Myocyte (in vitro differentiated cells): ENCODE results near the gene FNIP2. TPM values are rescaled to one million over a fixed set of nuclear protein-coding genes. Genes with fewer than 3 reads are reported as not detected.
"Not testable (repeated sequence)": the region's sequence is repeated elsewhere in the genome, so short reads cannot be mapped to it uniquely, and the experiment has no call there.

Experiments used
- DNase-seq: peaks from one replicate; pipeline ENCODE4 v3.0.0-alpha.2; 2012; ENCODE audit warnings: low read depth
- total RNA-seq: library from RNA; depleted of rRNA; stranded (reverse); fragments of >200 nt; gene quantifications from 2 replicates; pipeline ENCODE4 v1.2.3, GENCODE V29; 2014

The FNIP2 gene
- total RNA-seq, 1 donor from 2014 or later: 42.9 TPM

DNA sequence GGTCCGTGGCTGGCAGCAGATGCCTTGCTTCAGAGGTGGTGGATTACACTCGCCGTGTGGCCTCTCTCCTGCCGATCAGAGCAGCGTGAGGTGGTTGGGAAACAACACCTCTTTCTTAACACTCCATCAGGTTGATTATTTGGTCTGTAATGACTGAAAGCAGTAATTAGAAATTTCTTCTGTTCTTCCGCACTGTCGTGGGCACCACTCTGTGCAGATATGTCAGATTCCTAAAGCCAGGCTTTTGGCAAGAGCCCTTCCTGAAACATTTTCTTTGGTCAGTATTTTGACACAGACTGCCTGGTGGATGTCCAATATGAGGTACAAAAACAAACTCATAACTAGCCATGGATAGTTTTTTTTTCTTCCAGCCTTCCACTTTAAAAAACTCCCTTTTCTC is 100.9 kb downstream of the FNIP2 start:
- DNase-seq: no peak

DNA sequence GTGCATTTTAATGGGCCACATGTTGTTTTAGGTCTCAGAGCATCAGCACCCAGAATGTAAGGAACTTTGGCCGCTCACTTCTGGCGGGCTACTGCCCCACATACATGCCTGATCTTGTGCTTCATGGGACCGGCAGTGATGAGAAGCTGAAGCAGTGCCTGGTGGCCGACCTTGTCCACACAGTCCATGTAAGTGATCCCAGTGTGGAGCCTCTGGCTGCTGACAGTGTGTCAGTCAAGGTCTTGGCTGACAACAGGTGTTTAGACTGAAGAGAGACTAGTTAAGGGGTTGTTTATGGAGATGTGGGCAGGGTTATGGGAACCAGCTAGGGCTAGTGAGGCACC is 101.4 kb downstream of the FNIP2 start:
- peak; percentile 31 for DNase-seq

DNA sequence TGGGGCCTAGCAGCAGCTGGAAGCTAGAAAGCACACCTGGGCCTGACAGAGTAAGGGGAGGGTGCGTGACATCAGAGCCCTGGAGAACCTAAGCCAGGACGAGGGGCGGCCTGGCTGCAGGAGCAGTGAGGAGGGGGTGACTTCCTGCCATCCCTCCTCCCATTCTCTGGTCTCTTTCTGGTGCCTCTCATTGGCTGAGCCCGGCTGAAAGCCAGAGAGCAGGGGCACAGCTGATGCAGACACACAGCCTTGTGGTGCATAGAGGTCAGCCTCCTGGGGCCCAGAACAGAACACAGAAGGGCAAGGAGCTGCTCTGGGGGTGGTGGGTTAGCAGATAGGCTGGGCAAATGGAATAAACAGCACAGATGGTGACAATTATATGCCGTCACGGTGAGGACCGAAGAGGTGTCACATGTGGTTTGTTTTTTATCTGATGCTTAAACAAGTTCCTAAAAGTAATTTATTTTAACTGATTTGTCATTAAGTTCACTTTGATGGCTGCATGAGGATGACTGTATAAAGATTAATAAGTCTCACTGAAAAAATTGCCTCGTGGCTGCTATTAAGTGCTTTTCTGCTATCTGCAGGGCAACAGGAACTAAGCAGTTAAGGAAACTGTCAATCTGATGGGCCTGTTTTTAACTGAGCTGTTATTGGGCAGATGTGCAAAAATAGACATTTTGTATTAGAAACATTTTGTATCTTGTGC is 102.0 kb downstream of the FNIP2 start:
- DNase-seq: no peak

DNA sequence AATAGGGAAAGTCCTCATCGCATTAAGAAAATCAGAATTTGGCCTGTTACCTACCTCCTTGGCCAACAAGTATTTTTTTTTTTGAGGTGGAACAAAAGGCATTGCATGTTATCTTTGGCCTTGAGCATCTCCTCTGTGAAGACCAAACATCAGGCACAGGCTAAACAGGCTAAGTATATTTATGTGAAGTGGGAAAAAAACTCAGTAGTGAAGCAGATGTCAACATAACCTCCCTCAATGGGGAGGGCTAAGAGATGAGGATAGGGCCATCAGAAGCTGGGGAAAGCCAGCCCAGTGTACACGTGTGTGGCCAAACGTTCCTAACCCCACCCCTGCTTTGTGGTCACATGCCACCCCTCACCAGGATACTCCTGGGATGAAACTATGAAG is 102.5 kb downstream of the FNIP2 start:
- no peak for DNase-seq

DNA sequence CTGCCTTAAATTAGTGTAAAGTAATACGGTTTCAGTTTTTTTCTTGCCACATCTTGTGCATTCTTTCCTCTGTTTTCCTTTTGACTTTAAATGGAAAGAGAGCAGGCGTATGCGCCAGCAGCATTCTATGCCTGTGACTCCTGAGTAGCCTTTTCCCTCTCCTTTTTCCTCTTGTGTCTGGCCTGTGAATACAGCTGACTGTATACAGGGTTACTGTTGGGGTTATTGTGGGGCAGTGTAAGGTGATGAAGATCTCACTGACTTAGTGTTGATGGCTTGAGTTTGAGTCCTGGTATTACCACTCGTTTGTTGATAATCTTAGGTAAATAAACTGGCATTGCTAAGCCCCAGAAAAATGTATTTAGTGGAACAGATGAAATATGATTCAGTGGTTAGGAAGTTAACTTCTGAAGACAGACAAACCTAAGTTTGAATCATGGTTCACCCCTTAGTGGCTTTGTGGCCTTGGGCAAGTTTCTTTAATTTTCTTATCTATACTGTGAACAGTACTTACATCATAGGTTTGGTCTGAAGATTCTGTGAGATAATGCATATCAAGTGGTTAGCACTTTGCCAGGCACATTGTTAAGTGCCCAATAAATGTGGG is 105.1 kb downstream of the FNIP2 start:
- DNase-seq: peak; percentile 48

DNA sequence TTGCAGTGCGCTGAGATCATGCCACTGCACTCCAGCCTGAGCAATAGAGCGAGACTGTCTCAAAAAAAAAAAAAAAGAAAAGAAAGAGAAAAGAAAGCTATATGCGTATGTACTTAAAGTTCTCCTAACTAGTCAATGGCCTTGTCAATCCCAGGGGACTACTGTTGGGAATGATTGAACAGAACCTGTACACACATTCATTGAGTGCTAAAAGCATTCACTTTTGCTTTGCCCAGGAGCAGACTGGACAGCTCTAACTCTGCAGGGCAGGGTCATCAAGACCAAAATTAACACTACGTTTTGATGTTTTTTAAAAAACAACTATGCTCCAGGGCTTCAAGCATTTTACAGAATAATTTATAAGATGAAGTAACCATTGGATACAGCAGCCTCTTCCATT is 106.2 kb downstream of the FNIP2 start:
- DNase-seq: no peak

DNA sequence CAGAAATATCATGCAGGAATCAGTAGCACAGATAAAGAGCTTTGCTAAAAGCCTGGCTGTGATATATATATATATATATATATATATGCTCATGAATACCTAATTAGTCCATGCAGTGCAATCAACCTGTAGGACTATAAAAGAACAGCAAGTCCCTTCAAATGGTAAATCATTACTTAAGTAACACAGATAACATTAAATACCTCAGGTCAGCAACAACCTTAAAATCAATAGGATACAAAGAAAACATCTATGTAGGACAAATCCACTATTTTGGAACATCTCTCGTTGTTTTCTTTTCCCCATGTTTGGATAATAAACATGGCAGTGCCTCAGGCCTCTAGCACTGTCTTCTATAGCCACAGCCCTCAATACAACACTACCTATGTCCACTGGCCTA is 106.6 kb downstream of the FNIP2 start:
- no peak for DNase-seq

DNA sequence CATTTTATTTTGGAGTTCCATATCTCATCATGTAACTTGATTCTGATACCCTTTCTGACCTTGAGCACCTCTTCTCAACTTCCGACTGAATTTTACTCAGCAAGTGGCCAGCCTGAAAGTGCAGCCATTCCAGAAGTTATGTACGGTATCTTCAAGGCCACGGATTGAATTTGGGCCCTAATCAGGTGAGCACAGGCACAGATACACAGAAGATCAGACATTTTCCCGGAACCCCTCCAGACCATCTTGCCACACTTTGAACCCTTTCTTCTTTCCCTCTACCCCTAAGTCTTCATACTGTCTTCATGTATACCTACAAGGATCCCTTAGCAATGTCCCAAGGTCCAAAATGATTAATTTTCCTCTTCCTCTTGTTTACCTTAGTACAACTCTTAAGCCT is 108.2 kb downstream of the FNIP2 start:
- no peak for DNase-seq

DNA sequence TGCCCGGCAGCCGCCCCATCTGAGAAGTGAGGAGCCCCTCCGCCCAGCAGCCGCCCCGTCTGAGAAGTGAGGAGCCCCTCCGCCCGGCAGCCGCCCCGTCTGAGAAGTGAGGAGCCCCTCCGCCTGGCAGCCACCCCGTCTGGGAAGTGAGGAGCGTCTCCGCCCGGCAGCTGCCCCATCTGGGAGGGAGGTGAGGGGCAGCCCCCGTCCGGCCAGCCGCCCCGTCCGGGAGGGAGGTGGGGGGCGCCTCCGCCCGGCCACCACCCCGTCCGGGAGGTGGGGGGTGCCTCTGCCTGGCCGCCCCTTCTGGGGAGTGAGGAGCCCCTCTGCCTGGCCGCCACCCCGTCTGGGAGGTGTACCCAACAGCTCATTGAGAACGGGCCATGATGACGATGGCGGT is 113.3 kb downstream of the FNIP2 start:
- DNase-seq: not testable (repeated sequence)

DNA sequence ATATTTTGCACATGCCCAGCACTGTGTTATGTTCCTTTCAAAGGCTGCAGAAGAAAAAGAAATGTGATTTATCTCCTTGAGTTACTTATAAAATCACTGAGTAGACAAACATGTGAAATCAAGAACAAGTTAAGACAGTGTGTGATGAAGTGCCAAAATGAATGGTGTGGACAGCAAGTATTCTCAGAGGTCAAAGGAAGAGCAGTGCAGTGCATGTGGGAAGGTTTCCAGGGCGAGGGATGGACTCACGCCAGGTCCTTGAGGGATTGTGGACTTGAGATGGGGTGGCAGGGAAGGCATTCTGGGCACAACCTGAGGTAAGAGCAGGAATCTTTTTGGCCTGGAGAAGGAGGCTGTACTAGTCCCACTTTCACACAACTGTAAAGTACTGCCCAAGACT is 115.5 kb downstream of the FNIP2 start:
- peak; percentile 68 for DNase-seq

DNA sequence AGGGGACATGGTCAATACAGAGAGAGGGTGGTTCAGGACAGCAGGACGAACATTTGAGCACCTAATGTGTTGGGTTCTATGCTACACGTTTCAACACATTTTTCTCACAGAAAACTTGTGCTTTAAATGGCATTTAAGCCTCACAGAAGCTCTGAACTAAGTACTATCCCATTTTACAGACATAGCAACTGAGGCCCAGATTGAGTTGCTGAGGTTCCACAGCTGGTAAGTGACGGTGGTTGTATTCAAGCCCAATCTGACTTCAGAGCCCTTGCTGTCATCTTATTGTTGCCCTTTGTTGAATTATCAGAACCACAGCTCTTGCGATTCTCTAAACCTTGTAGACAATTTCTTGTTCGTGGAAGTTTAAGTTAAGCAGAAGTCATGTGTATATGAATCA is 116.7 kb downstream of the FNIP2 start:
- DNase-seq: no peak

DNA sequence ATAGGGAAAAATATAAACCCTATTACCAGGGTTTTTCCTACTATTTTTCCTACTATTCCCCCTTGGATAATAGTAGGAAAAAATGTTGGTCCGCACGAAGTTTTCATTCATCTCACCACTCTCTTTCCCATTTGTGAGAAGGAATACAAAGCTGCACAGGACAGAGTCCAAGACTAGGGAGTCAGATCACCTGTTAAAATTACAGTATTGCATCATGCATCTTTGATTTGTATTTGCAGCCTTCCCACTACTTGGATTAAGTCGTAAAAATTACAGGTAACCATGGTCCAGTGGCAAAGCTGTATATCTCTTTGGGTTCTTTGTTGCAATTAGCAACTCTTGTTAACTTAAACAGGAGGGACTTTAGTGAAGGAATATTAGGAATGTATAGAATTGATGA is 121.5 kb downstream of the FNIP2 start:
- no peak for DNase-seq

DNA sequence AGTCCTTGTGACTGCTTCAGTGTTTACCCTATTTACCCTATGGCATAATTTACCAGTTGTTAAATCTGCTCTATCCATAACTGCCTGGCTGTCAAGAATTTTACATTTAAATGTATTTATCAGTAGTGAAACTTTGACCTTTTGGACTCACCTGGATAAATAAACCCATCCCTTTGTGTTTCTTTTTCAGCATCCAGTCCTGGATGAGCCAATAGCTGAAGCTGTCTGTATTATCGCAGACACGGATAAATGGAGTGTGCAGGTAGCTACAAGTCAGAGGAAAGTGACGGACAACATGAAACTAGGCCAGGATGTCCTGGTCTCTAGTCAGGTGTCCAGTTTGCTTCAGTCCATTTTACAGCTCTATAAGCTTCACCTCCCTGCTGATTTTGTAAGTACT is 122.4 kb downstream of the FNIP2 start:
- DNase-seq: no peak

DNA sequence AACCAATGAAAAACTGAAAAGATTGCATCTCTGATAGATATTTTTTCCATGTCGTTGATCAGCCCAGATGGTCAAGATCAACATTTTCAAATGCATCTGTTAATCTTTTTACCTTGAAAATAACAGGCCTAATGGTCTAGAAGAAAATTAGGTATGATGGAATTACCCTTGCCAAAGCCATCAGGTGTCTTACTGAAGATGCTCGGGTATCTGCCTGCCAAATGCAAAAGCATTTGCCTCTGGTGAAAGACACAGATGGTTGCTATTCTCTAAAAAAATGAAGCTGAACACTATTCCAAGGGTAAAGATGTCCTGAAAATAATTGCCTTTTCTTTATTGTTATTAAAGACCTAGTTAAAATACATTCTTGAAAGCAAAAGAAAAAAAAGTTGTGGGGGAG is 126.0 kb downstream of the FNIP2 start:
- no peak for DNase-seq

DNA sequence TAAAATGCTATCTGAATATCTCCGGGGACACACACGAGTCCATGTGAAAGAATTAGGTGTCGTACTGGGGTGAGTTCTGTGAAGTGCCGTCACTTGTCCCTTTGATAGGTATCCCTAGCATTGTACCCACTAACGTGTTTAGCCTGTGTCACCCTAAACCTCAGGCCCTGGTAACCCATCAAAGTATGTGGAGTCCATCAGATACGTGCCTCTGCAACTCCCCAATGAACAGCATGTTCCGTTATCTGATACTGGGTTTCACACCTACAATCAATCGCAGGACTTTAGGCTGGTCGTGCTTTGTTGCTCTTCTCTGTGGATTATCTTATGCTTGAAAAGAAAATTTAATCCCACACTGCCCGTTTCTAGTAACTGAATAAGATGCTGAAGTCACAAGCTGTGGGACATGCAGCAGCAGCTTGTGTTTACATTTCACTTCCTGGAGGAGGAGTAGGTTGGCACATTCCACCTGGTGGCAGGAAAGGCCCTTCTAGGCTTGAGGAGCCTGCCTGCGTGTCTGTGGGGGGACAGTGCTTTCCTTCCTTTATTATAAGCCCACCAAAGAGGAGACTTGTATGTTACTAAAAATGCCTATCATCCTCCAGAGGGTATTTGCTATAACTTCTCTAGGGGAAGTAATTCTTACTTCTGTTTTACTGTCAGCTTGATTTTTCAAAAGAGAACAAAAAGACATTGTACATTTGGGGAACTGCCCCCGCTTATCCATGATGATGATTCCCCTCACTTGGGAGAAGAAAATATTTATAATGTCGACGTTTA is 127.2 kb downstream of the FNIP2 start:
- DNase-seq: no peak

DNA sequence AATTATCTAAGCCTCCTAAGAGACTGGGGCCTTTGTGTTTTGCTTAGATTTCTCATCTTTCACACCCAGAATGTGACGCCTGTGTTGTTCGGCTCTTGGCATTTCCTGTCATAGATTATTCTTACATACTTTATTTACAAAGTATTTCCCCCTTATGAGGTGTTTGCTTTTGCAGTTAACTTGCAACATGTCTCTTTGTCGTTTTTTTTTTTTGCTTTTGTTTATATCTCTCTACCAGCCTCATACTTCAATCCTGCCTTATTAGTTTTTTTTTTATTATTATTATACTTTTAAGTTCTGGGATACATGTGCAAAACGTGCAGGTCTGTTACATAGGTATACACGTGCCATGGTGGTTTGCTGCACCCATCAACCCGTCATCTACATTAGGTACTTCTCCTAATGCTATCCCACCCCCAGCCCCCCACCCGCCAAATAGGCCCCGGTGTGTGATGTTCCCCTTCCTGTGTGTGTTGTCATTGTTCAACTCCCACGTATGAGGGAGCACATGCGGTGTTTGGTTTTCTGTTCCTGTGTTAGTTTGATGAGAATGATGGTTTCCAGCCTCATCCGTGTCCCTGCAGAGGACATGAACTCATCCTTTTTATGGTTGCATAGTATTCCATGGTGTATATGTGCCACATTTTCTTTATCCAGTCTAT is 127.9 kb downstream of the FNIP2 start:
- not testable (repeated sequence) for DNase-seq

DNA sequence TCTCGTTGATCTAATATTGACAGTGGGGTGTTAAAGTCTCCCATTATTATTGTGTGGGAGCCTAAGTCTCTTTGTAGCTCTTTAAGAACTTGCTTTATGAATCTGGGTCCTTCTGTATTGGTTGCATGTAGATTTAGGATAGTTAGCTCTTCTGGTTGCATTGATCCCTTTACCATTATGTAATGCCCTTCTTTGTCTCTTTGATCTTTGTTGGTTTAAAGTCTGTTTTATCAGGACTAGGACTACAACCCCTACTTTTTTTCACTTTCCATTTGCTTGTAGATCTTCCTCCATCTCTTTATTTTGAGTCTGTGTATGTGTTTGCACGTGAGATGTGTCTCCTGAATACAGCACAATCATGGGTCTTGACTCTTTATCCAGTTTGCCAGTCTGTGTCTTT is 131.6 kb downstream of the FNIP2 start:
- DNase-seq: not testable (repeated sequence)

DNA sequence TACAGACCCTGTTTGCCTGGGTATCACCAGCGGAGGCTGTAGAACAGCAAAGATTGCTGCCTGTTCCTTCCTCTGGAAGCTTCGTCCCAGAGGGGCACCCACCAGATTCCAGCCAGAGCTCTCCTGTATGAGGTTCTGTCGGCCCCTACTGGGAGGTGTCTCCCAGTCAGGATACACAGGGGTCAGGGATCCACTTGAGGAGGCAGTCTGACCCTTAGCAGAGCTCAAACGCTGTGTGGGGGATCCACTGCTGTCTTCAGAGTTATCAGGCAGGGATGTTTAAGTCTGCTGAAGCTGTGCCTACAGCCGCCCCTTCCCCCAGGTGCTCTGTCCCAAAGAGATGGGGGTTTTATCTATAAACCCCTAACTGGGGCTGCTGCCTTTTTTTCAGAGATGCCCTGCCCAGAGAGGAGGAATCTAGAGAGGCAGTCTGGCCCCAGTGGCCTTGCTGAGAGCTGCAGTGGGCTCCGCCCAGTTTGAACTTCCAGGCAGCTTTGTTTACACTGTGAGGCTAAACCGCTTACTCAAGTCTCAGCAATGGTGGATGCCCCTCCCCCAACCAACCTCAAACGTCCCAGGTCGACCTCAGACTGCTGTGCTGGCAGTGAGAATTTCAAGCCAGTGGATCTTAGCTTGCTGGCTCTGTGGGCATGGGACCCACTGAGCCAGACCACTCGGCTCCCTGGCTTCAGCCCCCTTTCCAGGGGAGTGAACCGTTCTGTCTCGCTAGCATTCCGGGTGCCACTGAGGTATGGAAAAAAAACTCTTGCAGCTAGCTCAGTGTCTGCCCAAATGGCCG is 133.7 kb downstream of the FNIP2 start:
- DNase-seq: peak; percentile 70

DNA sequence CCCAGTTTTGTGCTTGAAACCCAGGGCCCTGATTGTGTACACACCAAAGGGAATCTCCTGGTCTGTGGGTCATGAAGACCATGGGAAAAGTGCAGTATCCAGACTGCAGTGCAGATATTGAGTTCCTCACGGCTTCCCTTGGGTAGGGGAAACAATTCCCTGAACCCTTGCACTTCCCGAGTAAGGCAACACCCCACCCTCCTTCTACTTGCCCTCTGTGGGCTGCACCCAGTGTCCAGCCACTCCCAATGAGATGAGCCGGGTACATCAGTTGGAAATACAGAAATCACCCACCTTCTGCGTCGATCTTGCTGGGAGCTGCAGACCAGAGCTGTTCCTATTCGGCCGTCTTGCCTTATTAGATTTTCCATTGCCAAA is 134.2 kb downstream of the FNIP2 start:
- DNase-seq: no peak

DNA sequence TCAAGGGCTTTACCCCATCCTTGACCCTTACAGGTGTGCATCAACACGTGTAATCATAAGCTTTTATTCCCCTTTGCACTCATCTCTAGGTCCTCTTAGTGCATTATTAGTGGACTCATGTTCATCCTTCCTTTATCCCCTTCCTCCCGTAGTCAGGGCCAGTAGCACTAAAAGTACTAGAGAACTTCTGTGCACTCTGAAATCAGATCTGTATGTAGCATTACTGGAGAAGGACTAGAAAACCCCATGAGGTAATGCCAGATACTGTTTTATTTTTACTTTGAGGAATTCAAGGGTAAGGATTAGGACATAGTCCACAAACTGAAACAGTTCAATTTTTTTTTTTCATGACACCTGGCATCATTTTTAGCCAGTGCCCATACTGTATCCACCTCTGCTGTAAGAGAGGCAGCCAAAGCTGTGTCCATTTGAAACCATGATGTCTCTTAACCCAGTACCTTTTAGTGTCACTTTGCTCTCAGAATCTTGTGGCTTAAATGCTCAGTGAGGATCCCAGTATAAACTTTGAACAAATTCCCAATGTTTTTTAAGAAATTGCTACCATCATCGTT is 134.7 kb downstream of the FNIP2 start:
- DNase-seq: no peak

DNA sequence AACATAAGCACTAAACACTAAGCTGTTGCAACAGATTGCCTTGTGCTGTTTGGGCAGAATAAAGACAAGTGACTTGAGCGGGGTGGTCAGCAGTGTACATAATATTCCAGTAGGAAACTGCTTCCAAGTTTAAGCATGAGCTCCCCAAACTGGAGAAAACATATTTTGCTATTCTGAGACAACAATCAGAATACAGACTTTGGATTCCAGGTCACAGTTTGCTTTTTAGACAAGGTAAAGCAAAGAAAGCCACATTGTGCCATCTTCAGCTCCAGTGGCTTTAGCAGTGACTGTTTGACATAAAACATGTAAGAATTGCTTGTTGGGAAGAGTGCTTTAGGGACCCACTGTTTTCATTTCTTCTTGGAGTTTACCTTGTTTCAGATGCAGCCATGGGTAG is 136.0 kb downstream of the FNIP2 start:
- DNase-seq: no peak
